ENCODE data around the gene MRPS18A. TPM values are rescaled to one million over a fixed set of nuclear protein-coding genes. Genes with fewer than 3 reads are reported as not detected.

Gene MRPS18A
- total and polyA plus RNA-seq, 9 donors = 21.9 to 45.0 (median 29.8) TPM

DNA sequence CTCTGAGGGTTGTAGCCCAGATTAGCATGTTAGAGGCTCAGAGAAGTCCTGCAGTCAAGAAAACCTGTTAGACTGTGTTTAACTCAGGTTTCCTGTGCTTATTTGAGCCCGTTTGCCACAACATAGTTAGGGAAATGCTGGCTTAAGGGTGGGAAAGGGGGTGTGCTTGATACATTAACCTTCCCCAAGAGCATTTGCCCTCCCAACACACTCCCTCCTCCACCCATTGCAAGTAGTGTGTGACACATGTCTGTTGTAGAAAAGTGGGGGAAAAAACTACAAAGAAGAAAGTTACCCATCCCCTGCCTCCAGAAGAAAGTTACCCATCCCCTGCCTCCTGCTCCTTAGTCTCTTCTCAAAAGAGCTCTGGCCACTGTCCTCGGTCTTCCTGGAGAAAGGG lies 36.8 kb upstream of the MRPS18A start:
- TF ChIP-seq EP300 (IDR thresholded peaks at IDR 0.05) = no peak
- TF ChIP-seq, protein P1, sequence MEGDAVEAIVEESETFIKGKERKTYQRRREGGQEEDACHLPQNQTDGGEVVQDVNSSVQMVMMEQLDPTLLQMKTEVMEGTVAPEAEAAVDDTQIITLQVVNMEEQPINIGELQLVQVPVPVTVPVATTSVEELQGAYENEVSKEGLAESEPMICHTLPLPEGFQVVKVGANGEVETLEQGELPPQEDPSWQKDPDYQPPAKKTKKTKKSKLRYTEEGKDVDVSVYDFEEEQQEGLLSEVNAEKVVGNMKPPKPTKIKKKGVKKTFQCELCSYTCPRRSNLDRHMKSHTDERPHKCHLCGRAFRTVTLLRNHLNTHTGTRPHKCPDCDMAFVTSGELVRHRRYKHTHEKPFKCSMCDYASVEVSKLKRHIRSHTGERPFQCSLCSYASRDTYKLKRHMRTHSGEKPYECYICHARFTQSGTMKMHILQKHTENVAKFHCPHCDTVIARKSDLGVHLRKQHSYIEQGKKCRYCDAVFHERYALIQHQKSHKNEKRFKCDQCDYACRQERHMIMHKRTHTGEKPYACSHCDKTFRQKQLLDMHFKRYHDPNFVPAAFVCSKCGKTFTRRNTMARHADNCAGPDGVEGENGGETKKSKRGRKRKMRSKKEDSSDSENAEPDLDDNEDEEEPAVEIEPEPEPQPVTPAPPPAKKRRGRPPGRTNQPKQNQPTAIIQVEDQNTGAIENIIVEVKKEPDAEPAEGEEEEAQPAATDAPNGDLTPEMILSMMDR (IDR thresholded peaks at IDR 0.05) = no peak
- no peak for TF ChIP-seq POLR2A (IDR thresholded peaks at IDR 0.05)
- no peak overlapping the region for H3K27ac ChIP-seq

DNA sequence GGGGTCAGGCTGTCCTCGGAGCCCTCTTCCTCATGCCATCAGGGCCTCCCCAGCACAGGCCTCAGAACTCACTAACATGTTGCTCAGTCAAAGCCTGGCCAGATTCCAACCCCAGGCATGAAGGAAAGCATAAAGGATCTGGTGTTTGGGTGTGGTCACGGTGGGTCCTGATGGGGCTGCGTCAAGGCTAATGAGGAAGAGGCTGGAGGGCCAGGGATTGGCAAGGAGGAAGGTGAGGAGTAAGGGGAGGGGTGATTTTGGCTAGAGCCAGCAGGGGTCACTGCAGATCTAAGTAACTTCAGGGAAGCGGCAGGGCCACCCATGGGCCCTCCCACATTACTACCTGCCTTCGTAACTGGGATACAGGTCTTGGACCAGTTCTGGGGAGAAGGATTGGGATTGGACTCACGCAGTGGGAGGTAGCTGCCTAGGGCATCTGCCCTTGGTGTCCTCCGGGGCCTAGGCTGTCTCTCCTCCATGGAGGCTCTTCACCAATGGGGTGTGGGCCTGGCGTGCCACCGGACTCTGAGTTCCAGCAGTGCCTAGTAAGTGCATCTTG lies 36.2 kb upstream of the MRPS18A start:
- H3K27ac ChIP-seq = no peak overlapping the region
- H3K4me1 ChIP-seq (ENCODE audit: insufficient read depth) = no peaks in the 10 kb centered on the region
- H3K4me3 ChIP-seq = no peak overlapping the region
- no peaks in the 10 kb centered on the region for H3K36me3 ChIP-seq
- no peaks in the 10 kb centered on the region for H3K27me3 ChIP-seq
- intact Hi-C loops (cut with DNase I) = no loop called here
- TF ChIP-seq, protein P1 (IDR thresholded peaks at IDR 0.05) = peak in 2 of 3 donors; percentile 9 to 19
- TF ChIP-seq POLR2A (IDR thresholded peaks at IDR 0.05) (no peak), EP300 (IDR thresholded peaks at IDR 0.05) (no peak)
- peak; percentile 30 to 63 (median 54) for DNase-seq
- H3K9me3 ChIP-seq = no peaks in the 10 kb centered on the region
- WGBS, 3 donors = 70 to 78% (median 73%) methylated on average over 9 of the region's 9 CpGs

More for the DNA sequence above, 36.8 kb upstream of the MRPS18A start:
- Histone ChIP-seq H3K9me3 (no peaks in the 10 kb centered on the region), H3K4me3 (no peak overlapping the region), H3K27me3 (no peaks in the 10 kb centered on the region), H3K4me1 (ENCODE audit: insufficient read depth) (no peaks in the 10 kb centered on the region), H3K36me3 (no peaks in the 10 kb centered on the region)
- intact Hi-C loops (cut with DNase I) = no loop called here
- no peak for DNase-seq
- 82 to 89% (median 88%) methylated on average over 2 of the region's 2 CpGs for WGBS, 3 donors

DNA sequence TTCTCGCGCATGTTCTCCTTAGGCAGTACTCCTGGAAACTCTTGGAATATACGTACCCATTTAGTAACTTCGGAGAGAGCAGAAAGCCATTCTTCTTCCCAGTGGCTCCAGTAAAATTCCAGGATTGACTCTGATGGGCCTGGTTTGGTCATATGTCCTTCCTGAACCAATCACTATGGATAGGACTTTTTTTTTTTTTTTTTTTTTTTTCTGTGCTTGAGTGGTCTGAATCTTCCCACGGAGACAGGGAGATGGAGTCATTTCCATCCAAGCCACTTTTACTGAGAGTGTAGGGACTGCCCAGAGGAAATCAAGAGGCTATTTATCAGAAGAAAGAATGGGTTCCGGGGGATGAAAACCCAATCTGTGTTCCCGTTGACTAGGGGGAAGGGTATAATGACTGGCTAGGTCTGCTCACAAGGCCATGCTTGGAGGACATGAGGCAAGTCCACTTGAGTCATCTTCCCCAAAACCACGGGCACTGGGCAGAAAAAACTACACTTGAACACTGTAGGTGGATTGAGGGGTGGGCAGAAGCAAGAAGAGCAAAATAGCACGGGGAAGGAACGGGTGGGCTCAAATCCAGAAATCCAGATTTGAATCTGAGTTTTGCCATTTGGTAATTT lies 35.4 kb upstream of the MRPS18A start:
- Histone ChIP-seq H3K36me3 (no peaks in the 10 kb centered on the region), H3K27me3 (no peaks in the 10 kb centered on the region), H3K27ac (no peak overlapping the region), H3K9me3 (no peaks in the 10 kb centered on the region), H3K4me1 (ENCODE audit: insufficient read depth) (no peaks in the 10 kb centered on the region), H3K4me3 (no peak overlapping the region)
- intact Hi-C loops (cut with DNase I) = no loop called here
- no peak for DNase-seq
- TF ChIP-seq POLR2A (IDR thresholded peaks at IDR 0.05) = no peak
- TF ChIP-seq, protein P1 (IDR thresholded peaks at IDR 0.05) = no peak
- TF ChIP-seq EP300 (IDR thresholded peaks at IDR 0.05) = no peak
- 62 to 80% (median 75%) methylated on average over 10 of the region's 10 CpGs for WGBS, 3 donors

DNA sequence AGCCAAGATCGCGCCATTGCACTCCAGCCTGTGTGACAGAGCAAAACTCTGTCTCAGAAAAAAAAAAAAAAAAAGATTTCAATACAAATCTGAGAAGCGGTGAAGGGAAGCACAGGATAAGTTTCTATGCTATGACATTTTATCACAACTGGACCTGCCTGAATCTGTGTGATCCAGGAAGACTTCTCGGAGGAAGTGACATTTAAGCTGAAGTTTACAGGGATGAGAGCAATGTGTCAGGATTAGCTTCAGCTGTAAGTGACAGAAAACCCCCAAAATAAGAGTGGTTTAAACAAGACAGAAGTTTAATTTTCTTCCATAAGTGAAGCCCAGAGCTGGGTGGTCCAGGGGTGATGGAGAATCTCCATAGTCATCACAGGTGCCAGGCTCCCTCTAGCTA lies 33.4 kb upstream of the MRPS18A start:
- Histone ChIP-seq H3K4me1 (ENCODE audit: insufficient read depth) (peaks cover 4% of the 10 kb centered on the region), H3K36me3 (no peaks in the 10 kb centered on the region), H3K27ac (no peak overlapping the region), H3K4me3 (no peak overlapping the region), H3K9me3 (no peaks in the 10 kb centered on the region), H3K27me3 (no peaks in the 10 kb centered on the region)
- intact Hi-C loops (cut with DNase I) = no loop called here
- TF ChIP-seq, protein P1 (IDR thresholded peaks at IDR 0.05) = no peak
- TF ChIP-seq POLR2A (IDR thresholded peaks at IDR 0.05) (no peak), EP300 (IDR thresholded peaks at IDR 0.05) (no peak)
- WGBS, 3 donors = 86 to 95% (median 87%) methylated on average over 4 of the region's 4 CpGs
- DNase-seq = no peak
